NCI-H2107 (cell line): ENCODE measurements around the gene MRPL20.
A peak's percentile ranks its signal among the peaks of the same experiment; 100 is the strongest.
"Not testable (repeated sequence)": the region's sequence is repeated elsewhere in the genome, so short reads cannot be mapped to it uniquely, and the experiment has no call there.

Source experiments
- DNase-seq: peaks from one replicate; lab custom pipeline; 2025; lab: John Stamatoyannopoulos, UW

The MRPL20 gene

GRCh38 chr1:1406821-1407635 is at the start of gene MRPL20:
TSS of gene MRPL20 (minus strand) at chr1:1407293. CDS start at chr1:1407217, 76 bp downstream.
- peak; percentile 21 for DNase-seq

GRCh38 chr1:1456683-1457255 is 49.7 kb upstream of the MRPL20 start:
- not testable (repeated sequence) for DNase-seq

GRCh38 chr1:1455934-1456333 is 48.8 kb upstream of the MRPL20 start:
- not testable (repeated sequence) for DNase-seq

- no peak for DNase-seq
These were observed 48.3 kb upstream of the MRPL20 start for GRCh38 chr1:1455366-1455884.

- DNase-seq, result not testable (repeated sequence)
These were observed 47.4 kb upstream of the MRPL20 start for GRCh38 chr1:1454286-1455056.

- no peak for DNase-seq
These were observed 45.8 kb upstream of the MRPL20 start for GRCh38 chr1:1452882-1453281.

- DNase-seq, result not testable (repeated sequence)
These were observed 45.3 kb upstream of the MRPL20 start for GRCh38 chr1:1452365-1452739.

- DNase-seq, result no peak
These were observed 44.7 kb upstream of the MRPL20 start for GRCh38 chr1:1451696-1452364.

GRCh38 chr1:1450616-1451015 is 43.5 kb upstream of the MRPL20 start:
- DNase-seq, result not testable (repeated sequence)

GRCh38 chr1:1449099-1449739 is 42.1 kb upstream of the MRPL20 start, which contains the start of gene ATAD3C:
TSS of gene ATAD3C (plus strand) at chr1:1449689. CDS start at chr1:1450684, 995 bp downstream.
- no peak for DNase-seq

GRCh38 chr1:1446631-1447030 is 39.5 kb upstream of the MRPL20 start:
- DNase-seq, result not testable (repeated sequence)

- no peak for DNase-seq
These were observed 35.1 kb upstream of the MRPL20 start for GRCh38 chr1:1442069-1442770.

- DNase-seq, result no peak
These were observed 34.2 kb upstream of the MRPL20 start for GRCh38 chr1:1441002-1441888.

GRCh38 chr1:1440262-1441001 is 33.3 kb upstream of the MRPL20 start:
- DNase-seq, result no peak

- no peak for DNase-seq
These were observed 32.6 kb upstream of the MRPL20 start for GRCh38 chr1:1439546-1440261.

- DNase-seq, result no peak
These were observed 31.7 kb upstream of the MRPL20 start for GRCh38 chr1:1438531-1439381.

GRCh38 chr1:1437904-1438376 is 30.8 kb upstream of the MRPL20 start:
- no peak for DNase-seq
